Suprapubic skin (tissue), 3 donors: ENCODE results near the gene WDFY1.

Source experiments
- CTCF ChIP-seq, 2 donors: fragments of 200-600 bp in 1 of 2; fragments of 450-650 bp in 1 of 2; sonication (generic) in 1 of 2; IDR thresholded peaks; one replicate each; pipeline ENCODE4 v1.5.1; 2016 to 2019; ENCODE audit warnings: antibody characterized with exemption in 2 of 2, mild to moderate bottlenecking in 1 of 2, moderate library complexity in 1 of 2
- POLR2AphosphoS5 ChIP-seq, 3 donors: sonication (generic); formaldehyde crosslinking; IDR thresholded peaks; one replicate each; pipeline ENCODE4 v1.6.1; 2017; ENCODE audit warnings: antibody characterized with exemption in 3 of 3

- no peak for TF ChIP-seq CTCF (IDR thresholded peaks at IDR 0.05)
- no peak for TF ChIP-seq POLR2AphosphoS5 (IDR thresholded peaks at IDR 0.05)
Measured at GRCh38 chr2:223901311-223901710, 43.8 kb downstream of the WDFY1 start.
